Muscle layer of colon (tissue), 2 donors: ENCODE data around the gene SLC41A1.
"Not testable (repeated sequence)": the region's sequence is repeated elsewhere in the genome, so short reads cannot be mapped to it uniquely, and the experiment has no call there.

Experiments used
- H3K27ac ChIP-seq: one replicate; pipeline ENCODE4 v1.7.0; 2013; ENCODE audit warnings: low read depth, mild to moderate bottlenecking, low read length, moderate library complexity
- H3K27me3 ChIP-seq, 2 donors: one replicate each; pipeline ENCODE4 v1.7.0; 2013; ENCODE audit warnings: low read length in 2 of 2, mild to moderate bottlenecking in 2 of 2; ENCODE audit not compliant: insufficient read depth in 2 of 2, control insufficient read depth in 1 of 2
- H3K36me3 ChIP-seq: one replicate; pipeline ENCODE4 v1.7.0; 2013; ENCODE audit warnings: mild to moderate bottlenecking, low read length; ENCODE audit not compliant: insufficient read depth
- H3K4me1 ChIP-seq: one replicate; pipeline ENCODE4 v1.7.0; 2013; ENCODE audit warnings: mild to moderate bottlenecking, low read length; ENCODE audit not compliant: insufficient read depth
- H3K4me3 ChIP-seq, 2 donors: one replicate each; pipeline ENCODE4 v1.7.0; 2013; ENCODE audit warnings: low read length in 2 of 2, low read depth in 1 of 2, mild to moderate bottlenecking in 1 of 2, moderate library complexity in 1 of 2
- H3K9ac ChIP-seq: one replicate; pipeline ENCODE4 v1.7.0; 2013; ENCODE audit warnings: low read length
- H3K9me3 ChIP-seq: one replicate; pipeline ENCODE4 v1.7.0; 2013; ENCODE audit warnings: mild to moderate bottlenecking, low read length
- donor health status: abdominal sarcoma.
- donor health status: Adenocarcinoma of cecum.

Gene SLC41A1

DNA sequence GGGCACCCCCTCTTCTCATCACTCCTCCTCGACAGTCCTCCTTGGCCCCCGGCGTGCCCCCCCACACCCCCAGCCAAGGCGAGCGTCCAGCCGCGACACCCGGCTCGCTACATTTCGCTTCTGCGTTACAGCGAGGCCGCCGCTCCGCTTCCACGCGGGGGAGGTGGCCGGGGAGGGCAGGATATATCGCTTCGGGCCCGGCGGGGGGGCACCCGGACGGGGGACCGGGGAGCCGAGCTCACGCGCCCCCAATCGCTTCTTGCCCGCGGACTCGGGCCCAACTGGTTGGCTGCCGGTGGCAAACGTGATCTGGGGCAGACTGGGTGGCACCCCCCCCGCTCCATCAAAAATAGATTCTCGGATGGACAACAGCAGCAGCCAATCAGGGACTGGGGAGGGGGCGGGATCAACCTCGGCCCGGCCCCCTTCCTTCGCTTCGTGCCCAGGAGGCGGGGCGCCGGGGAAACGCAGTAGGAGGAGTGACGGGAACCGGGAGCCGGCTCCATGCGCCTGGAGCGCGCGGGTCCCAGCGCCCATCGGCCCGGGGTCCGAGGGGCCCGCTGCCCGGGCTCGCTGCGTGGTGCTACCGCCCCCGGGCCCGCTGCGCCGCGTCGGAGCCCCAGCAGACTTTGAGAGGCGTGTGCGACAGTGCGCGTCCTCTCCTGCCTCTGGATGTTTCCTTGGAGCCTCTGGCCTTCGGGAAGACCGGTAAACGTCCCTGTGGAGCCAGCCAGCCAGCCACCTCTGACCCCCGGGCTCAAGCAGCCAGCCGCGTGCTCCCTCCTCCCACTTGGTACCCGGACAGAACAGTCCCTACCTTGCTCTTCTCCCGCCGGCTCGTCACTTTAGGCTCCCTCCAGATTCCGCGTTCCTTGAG, at the start of gene SLC41A1:
Gene SLC41A1, minus strand, starts transcription at position 321 of the 877 bp plus-strand sequence. CDS start 2,757 bp downstream, outside the sequence.
- peak within 1 kb of the TSS; percentile 73 for H3K27ac ChIP-seq
- H3K27me3 ChIP-seq: no peaks in the 10 kb centered on the region
- no peaks in the 10 kb centered on the region for H3K9me3 ChIP-seq
- peak within 1 kb of the TSS; percentile 81 to 96 for H3K4me3 ChIP-seq
- H3K4me1 ChIP-seq: peaks cover 43% of the 10 kb centered on the region
- H3K9ac ChIP-seq: peak within 1 kb of the TSS; percentile 73
- no peaks in the 10 kb centered on the region for H3K36me3 ChIP-seq

DNA sequence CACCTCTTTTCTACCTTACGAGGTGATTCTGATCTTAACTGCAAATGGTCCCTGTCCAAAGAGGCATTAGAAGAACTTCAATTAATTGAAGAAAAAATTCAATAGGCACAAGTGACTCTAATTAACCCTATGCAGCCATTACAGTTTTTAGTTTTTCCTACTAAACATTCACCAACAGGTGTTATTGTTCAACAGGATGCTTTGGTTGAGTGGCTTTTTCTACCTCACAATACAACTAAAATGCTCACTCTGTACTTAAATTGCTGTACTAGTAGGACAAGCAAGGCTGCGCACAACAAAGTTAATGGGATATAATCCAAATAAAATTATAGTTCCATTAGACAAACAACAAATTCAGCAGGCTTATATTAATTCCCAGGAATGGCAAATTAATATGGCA, 48.5 kb upstream of the SLC41A1 start:
- no peak overlapping the region for H3K27ac ChIP-seq
- no peaks in the 10 kb centered on the region for H3K27me3 ChIP-seq

DNA sequence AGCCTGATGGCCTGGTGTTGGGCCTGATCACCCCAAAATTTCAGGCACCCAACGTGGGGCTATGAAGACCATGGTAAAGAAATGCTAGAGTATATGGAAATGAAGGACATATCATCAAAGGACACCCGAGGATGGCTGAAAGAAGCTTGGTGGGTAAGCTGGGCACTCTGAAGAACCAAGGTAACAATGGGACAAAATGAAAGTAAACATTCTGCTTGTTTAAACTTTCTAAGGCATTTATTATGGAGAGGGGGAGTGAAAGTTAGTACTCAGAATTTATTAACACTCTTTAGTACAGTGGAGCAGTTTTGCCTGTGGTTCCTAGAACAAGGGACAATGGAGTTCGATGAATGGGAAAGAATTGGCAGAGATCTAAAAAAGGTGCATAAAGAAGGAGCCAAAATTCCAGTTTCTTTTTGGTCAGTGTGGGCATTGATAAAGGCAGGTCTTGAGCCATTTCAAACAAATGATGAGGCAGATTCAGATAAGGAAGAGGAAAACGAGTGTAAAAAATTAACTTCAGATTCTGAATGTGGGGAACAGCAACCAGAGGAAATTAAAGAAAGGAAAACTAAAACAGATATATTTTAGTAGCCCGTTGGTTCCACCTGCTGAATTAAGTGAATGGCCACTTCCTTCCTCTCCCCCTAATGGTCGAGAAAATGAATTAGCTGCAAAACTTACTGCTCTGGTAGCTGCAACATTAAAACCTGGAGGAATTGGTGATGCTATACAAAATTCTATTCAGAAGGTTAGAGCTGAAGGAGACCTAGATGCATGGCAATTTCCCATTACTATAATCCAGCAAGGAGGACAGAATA, 45.4 kb upstream of the SLC41A1 start:
- Histone ChIP-seq H3K9ac (no peak overlapping the region), H3K4me3 (no peak overlapping the region), H3K27ac (no peak overlapping the region), H3K27me3 (no peaks in the 10 kb centered on the region), H3K9me3 (no peaks in the 10 kb centered on the region), H3K4me1 (no peaks in the 10 kb centered on the region), H3K36me3 (no peaks in the 10 kb centered on the region)

More for the DNA sequence above, 48.5 kb upstream of the SLC41A1 start:
- Histone ChIP-seq H3K9ac (no peak overlapping the region), H3K36me3 (no peaks in the 10 kb centered on the region), H3K9me3 (no peaks in the 10 kb centered on the region), H3K4me3 (no peak overlapping the region), H3K4me1 (no peaks in the 10 kb centered on the region)

DNA sequence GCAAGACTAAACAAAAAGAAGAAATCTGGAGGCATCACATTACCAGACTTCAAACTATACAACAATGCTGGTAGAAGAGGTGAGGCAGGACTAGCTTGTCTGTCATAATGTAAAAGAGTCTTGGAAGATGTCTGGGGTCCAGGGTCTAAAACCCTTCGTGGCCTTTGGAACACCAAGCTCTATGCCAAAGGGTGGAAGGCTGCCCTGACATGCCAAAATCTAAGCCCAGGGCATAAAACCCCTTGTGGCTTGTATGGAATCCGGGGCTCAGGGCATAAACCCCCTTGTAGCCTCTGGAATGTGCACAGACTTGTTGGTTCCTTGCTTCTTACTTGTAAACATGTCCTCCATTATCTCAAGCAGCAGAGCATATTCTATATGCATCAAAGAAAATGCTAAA, 44.5 kb upstream of the SLC41A1 start:
- H3K9ac ChIP-seq, H3K27ac ChIP-seq, H3K9me3 ChIP-seq, H3K27me3 ChIP-seq, H3K4me1 ChIP-seq, H3K4me3 ChIP-seq, H3K36me3 ChIP-seq: not testable (repeated sequence)

GRCh38 chr1:205856433-205856832, 43.4 kb upstream of the SLC41A1 start:
- H3K4me3 ChIP-seq: no peak overlapping the region
- H3K36me3 ChIP-seq: no peaks in the 10 kb centered on the region
- no peak overlapping the region for H3K9ac ChIP-seq
- no peaks in the 10 kb centered on the region for H3K4me1 ChIP-seq
- no peak overlapping the region for H3K27ac ChIP-seq
- no peaks in the 10 kb centered on the region for H3K27me3 ChIP-seq
- H3K9me3 ChIP-seq: no peaks in the 10 kb centered on the region

GRCh38 chr1:205852969-205853368, 40.0 kb upstream of the SLC41A1 start:
- Histone ChIP-seq H3K36me3 (no peaks in the 10 kb centered on the region), H3K9me3 (no peaks in the 10 kb centered on the region), H3K4me1 (peaks cover 6% of the 10 kb centered on the region)

GRCh38 chr1:205851993-205852392, 39.0 kb upstream of the SLC41A1 start:
- Histone ChIP-seq H3K27ac (no peak overlapping the region), H3K9me3 (no peaks in the 10 kb centered on the region), H3K36me3 (no peaks in the 10 kb centered on the region), H3K27me3 (no peaks in the 10 kb centered on the region), H3K4me3 (no peak overlapping the region), H3K9ac (no peak overlapping the region), H3K4me1 (peaks cover 6% of the 10 kb centered on the region)

More at GRCh38 chr1:205852969-205853368, 40.0 kb upstream of the SLC41A1 start:
- Histone ChIP-seq H3K9ac (no peak overlapping the region), H3K27ac (no peak overlapping the region), H3K27me3 (no peaks in the 10 kb centered on the region), H3K4me3 (no peak overlapping the region)

- Histone ChIP-seq H3K9ac (no peak within 1 kb of the TSS), H3K36me3 (no peaks in the 10 kb centered on the region)
Measured at GRCh38 chr1:205849619-205850355, 36.8 kb upstream of the SLC41A1 start, which contains the start of gene PM20D1. TSS of gene PM20D1 (minus strand) at chr1:205850132. CDS start at chr1:205850072, 60 bp downstream.

DNA sequence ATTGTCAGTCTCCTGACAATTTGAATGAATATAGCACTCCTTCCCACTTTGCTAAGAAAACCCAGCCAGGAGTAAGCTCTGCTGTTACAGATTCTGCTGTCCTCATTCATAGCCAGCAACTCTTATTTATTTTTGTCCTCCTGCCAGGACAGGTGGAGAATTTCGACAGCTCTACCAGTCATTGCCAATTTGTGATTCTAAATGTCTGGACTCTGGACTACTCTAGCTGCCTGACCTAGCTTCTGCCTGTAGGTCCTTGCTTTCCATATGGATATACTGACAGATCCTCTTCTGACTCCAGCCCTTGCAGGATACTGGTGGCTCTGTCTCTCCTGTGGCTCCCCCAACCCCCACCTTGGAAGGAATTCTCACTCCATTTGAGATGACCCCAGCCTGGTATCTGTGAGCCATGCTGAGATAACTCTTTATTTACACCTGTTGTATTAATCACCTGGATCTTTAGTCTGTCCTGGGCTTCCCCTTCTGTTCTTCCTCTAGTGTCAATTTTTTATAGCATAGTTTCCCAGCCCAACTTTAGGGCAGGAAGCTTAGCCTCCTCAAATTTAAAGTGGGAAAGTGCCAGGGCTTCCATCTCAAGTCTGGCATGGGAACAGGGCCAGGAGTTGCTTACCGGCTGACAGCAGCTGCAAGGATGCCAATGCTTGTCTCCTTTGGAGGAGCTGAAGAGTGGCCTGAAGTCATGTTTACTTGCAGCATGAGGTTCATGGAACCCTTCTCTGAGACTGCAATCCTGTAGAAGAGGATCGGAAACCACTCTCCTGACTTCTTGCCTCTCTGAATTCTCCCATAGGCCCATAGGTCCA, 30.2 kb upstream of the SLC41A1 start:
- Histone ChIP-seq H3K27me3 (no peaks in the 10 kb centered on the region), H3K36me3 (no peaks in the 10 kb centered on the region), H3K9me3 (no peaks in the 10 kb centered on the region), H3K4me1 (no peaks in the 10 kb centered on the region), H3K9ac (no peak overlapping the region), H3K4me3 (no peak overlapping the region), H3K27ac (no peak overlapping the region)

More at GRCh38 chr1:205849619-205850355, 36.8 kb upstream of the SLC41A1 start, which contains the start of gene PM20D1:
- H3K27ac ChIP-seq: no peak within 1 kb of the TSS
- H3K4me1 ChIP-seq: peaks cover 6% of the 10 kb centered on the region
- no peaks in the 10 kb centered on the region for H3K27me3 ChIP-seq
- H3K4me3 ChIP-seq: peak within 1 kb of the TSS in 1 of 2 donors; percentile 76
- no peaks in the 10 kb centered on the region for H3K9me3 ChIP-seq

DNA sequence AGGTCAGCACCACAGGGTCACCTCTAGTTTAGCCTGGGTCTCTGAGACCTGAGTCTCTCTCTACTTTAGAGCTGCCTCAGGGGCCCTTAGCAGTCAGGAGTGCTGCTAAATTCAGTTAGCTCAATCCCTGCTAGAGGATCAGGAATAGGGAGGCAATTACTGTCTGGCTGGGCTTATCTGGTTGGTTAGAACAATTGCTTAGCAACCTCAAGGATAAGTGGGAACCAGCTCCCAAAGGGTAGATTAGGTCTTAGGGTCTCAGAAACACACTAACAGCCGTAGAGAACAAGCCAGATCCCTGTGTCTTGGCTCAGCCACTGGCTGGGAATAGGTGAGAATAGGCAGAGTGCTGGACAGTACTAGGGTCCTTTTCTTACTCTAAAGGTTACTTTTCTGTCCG, 29.2 kb upstream of the SLC41A1 start:
- no peaks in the 10 kb centered on the region for H3K4me1 ChIP-seq
- H3K9ac ChIP-seq: no peak overlapping the region
- no peak overlapping the region for H3K4me3 ChIP-seq
- H3K36me3 ChIP-seq: no peaks in the 10 kb centered on the region
- no peak overlapping the region for H3K27ac ChIP-seq
- no peaks in the 10 kb centered on the region for H3K9me3 ChIP-seq
- no peaks in the 10 kb centered on the region for H3K27me3 ChIP-seq
